Left renal cortex interstitium (tissue), 4 donors: ENCODE measurements around the gene NKX2-3. TPM values are rescaled to one million over a fixed set of nuclear protein-coding genes. Genes with fewer than 3 reads are reported as not detected.

Experiments
- DNase-seq, 4 donors: peaks; one replicate each; pipeline ENCODE4 v3.0.0-alpha.2; 2013; ENCODE audit warnings: low read depth in 4 of 4, low spot score in 2 of 4, missing footprints in 1 of 4
- polyA plus RNA-seq, 4 donors: library from polyadenylated mRNA; unstranded; fragments of 120-200 nt; gene quantifications; one replicate each; pipeline ENCODE4 v1.2.1, GENCODE V29; 2013; ENCODE audit not compliant: insufficient read length in 4 of 4

The NKX2-3 gene
- polyA plus RNA-seq, 4 donors: not detected

- no peak for DNase-seq
These were observed 5.5 kb downstream of the NKX2-3 start for GRCh38 chr10:99537989-99538917.

GRCh38 chr10:99539120-99539519 lies 6.4 kb downstream of the NKX2-3 start:
- no peak for DNase-seq

DNA sequence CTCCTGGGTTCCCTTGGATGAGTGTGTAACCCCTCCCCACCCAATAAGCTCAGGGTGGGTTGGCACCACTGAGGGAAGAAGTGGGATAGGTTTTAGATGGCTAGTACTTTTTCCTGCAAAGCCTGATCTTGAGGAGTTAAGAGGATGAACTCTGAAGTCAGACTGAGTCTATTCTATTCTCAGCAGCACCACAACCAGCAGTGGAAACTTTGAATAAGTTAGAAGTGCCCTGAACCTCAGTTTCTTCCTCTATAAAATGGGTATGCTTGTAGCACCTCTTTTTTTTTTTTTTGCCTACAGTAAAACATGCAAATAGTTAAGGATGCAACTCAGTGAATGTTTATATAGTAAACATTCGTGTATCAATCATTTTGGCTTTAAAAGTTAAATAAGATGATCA lies 7.1 kb downstream of the NKX2-3 start:
- DNase-seq: no peak

GRCh38 chr10:99540306-99540656 lies 7.5 kb downstream of the NKX2-3 start:
- DNase-seq: no peak

DNA sequence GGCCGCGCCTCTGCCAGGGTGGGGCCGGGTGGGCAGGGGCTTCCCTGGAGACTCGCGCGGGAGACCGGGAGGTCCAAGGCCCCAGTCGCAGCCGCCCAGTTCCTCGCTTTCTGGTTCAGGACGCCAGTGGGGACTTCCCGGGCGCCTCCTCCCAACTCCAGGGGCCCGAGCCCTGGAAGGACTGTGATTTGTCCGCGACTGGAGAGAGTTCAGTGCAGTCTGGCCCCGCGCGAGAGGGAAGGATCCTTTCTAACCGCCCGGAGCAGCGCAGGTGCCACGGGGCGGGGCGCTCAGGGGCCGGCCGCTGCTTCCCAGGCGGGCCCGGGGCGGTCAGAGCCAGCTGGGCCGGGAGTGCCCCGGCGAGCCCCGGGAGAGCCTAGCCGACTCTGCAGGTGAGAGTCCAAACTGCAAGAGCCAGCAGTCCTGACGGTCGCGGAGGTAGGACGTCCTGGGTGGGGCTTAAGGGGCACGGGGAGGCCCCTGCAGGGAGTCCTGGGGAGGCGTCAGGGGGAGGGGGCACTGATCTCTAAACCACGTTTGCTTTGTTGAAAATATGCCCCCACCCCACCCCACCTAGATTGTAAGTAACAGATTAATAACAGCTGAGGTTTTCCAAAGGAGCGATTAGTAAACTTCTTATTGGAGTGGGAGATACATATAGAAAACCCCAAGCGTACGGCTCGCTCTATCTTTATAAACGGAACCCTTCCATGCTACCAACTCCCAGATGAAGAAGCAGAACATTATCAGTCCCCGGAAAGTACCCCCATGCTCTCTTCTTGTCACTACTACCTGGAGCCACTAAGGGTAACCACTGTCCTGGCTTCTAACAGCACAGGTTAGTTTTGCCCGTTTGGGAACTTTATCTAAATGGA lies 8.2 kb downstream of the NKX2-3 start:
- no peak for DNase-seq

GRCh38 chr10:99544322-99544721 lies 11.6 kb downstream of the NKX2-3 start:
- DNase-seq: no peak

- DNase-seq: no peak
These were observed 15.3 kb downstream of the NKX2-3 start for GRCh38 chr10:99548041-99548530.

- DNase-seq: no peak
These were observed 18.4 kb downstream of the NKX2-3 start for GRCh38 chr10:99551158-99551557.

- DNase-seq: no peak
These were observed 18.9 kb downstream of the NKX2-3 start for GRCh38 chr10:99551616-99552015.

DNA sequence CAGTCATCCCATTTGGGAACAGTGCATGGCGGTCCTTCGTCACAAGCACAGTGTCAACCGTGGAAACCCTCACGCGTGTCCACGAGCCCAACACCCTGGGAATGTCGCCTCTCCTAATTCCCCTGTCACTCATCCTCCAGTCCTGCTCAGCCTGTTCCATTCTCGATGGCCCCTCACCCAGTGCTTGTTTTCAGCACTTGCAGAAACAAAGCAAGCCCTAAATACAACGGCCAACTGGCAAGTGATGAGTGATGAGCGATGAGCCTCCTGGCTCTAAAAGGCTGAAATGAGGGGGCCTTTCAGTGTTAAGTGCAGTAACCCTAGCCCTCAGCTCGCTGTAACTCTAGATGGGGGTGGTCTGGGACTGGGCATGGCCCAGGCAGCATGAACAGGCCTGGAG lies 22.6 kb downstream of the NKX2-3 start:
- DNase-seq: no peak

DNA sequence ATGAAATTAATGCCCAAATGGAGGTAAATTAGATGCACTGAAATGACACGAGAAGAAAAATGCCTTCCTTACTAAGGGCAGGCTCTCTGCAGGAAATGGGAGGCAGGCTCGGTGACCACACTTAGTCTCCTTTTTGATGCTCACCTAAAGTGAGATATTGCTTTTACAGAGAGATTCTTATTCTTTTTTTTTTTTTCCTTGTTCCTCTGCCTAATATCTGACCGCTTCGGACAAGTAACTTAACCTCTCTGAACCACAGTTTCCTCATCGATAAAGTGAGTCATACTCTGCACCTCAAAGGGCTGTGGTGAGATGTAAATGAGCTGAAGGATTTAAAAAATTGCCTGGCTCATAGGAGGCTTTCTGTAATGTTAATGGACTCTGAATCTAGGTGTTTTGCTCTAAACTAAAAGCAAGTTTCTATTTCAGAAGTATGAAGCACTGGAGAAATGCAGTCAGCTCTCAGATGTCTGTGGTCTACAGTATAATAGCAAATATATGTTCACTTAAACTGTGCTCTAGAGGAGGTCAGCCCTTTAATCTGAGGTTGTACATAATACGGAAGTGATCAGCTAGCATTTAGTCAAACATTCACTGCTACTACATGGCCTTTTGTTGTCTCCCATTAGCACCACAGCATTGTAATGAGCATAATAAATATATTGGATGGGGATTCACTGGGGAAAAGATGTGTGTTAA lies 23.2 kb downstream of the NKX2-3 start:
- DNase-seq: no peak

DNA sequence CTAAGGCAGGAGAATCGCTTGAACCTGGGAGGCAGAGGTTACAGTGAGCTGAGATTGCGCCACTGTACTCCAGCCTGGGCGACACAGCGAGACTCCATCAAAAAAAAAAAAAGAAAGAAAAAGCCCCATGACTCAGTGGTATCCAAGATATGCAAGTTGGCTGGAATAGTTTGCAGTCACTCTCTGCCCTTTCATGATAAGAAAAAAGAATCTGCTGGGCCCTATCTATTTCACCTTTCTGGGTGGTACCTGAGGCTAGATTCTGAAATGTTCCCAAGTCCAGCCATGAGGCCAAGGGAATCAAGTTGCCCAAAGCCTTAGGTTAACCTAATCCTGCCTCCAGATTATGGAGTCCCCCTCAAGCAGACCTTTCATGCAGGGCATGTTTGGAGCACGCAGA lies 24.3 kb downstream of the NKX2-3 start:
- no peak for DNase-seq

DNA sequence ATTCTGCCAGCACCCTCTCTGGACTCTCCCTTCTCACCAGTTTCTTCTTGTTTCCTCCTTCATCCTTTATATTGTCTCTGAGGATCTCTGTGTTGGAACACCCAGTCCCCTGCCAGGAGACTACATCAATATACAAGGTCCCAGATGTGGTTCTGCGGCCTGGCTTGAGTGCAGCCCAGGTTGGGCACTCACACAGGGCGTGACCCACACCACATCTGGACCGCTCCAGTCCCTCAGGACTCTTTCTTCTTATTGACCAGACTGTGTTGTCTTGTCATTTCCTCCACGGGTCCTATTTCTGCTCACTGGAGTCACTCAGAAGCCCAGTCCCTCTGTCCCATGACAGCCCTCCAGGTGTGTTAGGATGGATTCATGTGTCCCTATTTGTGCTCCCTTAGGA lies 26.0 kb downstream of the NKX2-3 start:
- DNase-seq: no peak

- no peak for DNase-seq
These were observed 27.8 kb downstream of the NKX2-3 start for GRCh38 chr10:99560277-99561126.

GRCh38 chr10:99562631-99563030 lies 29.9 kb downstream of the NKX2-3 start:
- DNase-seq: no peak

GRCh38 chr10:99564361-99564760 lies 31.6 kb downstream of the NKX2-3 start:
- DNase-seq: no peak

DNA sequence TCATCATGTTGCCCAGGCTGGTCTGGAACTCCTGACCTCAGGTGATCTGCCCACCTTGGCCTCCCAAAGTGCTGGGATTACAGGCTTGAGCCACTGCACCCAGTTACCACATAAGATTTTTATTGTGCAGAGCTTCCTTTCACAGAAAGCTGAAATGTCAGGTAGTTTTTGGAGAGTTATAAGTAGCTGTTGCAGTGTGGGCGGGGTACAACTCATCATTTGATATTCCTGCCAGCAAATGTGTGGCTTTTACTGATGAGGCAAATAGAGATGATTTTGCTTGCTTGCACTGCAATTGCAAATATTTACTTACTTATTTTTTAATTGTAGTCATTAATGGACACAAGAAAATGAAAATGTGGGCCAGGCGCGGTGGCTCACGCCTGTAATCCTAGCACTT lies 32.4 kb downstream of the NKX2-3 start:
- no peak for DNase-seq

DNA sequence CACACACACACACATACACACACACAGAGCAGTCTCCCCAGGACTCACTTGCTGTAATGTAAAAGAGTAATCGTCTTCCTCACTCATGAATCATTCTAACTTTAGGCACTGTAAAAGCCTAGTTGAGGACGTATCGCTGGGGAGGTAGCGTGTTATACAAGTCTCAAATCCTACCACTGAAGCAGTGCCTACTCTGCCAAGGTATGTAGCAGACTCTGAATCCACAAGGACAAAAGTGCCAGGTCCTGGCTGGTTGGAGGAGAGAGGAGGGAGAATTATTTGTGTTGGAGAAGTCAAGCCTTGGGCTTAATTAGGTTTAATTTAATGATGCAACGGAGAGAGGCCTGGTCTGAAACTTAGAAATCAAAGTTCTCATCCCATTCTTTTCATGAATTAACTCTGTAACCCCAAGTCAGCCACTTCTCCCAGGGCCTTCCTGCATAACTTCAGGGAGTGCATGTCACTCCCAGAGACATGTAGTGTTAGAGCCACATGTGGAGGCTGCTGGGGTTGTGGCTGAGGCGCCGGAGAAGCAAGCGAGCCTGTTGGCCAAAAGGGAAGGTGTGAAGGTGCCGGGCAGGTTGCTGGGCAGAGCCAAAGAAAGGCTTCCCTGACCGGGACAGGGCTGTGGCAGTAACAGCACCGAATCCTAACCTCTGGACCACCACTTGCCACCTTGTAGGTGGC lies 36.7 kb downstream of the NKX2-3 start:
- no peak for DNase-seq

- no peak for DNase-seq
These were observed 37.2 kb downstream of the NKX2-3 start for GRCh38 chr10:99569961-99570360.
